H1 (cell line): ENCODE results near the gene TMEM134. TPM values are rescaled to one million over a fixed set of nuclear protein-coding genes. Genes with fewer than 3 reads are reported as not detected.

Source experiments
- CTCF ChIA-PET: fragments of 300-600 bp; sonication (Branson Sonifier 250); formaldehyde crosslinking; loops from one replicate; lab custom pipeline; 2021; ENCODE audit not compliant: partially characterized antibody; lab: Charles Lee
- POLR2A ChIA-PET: fragments of 300-600 bp; sonication (Branson Sonifier 250); formaldehyde crosslinking; loops from one replicate; lab custom pipeline; 2021; ENCODE audit warnings: inconsistent platforms; ENCODE audit not compliant: partially characterized antibody; lab: Charles Lee
- DNase-seq, 2 experiments: peaks; one replicate each; pipeline versions ENCODE4 v3.0.0 to v3.0.0-alpha.2; 2010 to 2022; ENCODE audit warnings: low spot score in 2 of 2, low read depth in 1 of 2, mixed read lengths in 1 of 2
- FAIRE-seq: peaks from 2 replicates; lab custom pipeline; 2011; peaks lifted over from hg19 to GRCh38; lab: Jason Lieb, UNC
- H2AFZ ChIP-seq: 2 replicates; pipeline ENCODE4 v1.8.1; 2012; ENCODE audit warnings: low read length, inconsistent platforms
- H2AK5ac ChIP-seq: 2 replicates; pipeline ENCODE4 v1.6.1; 2013; ENCODE audit warnings: low read depth, low read length
- H2BK120ac ChIP-seq: replicated peaks from 2 replicates; pipeline ENCODE3; 2013; ENCODE audit warnings: low read depth, low read length, inconsistent platforms
- H2BK12ac ChIP-seq: 2 replicates; pipeline ENCODE4 v1.6.1; 2013; ENCODE audit warnings: low read depth, low read length
- H2BK15ac ChIP-seq: 2 replicates; pipeline ENCODE4 v1.6.1; 2013; ENCODE audit warnings: low read length
- H2BK20ac ChIP-seq: 2 replicates; pipeline ENCODE4 v1.6.1; 2013; ENCODE audit warnings: low read length
- H2BK5ac ChIP-seq: 2 replicates; pipeline ENCODE4 v1.6.1; 2013; ENCODE audit warnings: low read depth, low read length
- H3K14ac ChIP-seq: 2 replicates; pipeline ENCODE4 v1.6.1; 2013; ENCODE audit warnings: inconsistent platforms; ENCODE audit not compliant: insufficient read length
- H3K18ac ChIP-seq: 2 replicates; pipeline ENCODE4 v1.6.1; 2013; ENCODE audit warnings: low read length; ENCODE audit errors: extremely low read depth
- H3K23ac ChIP-seq: 2 replicates; pipeline ENCODE4 v1.6.1; 2013; ENCODE audit warnings: inconsistent platforms; ENCODE audit not compliant: insufficient read length
- H3K23me2 ChIP-seq: 2 replicates; pipeline ENCODE4 v1.6.1; 2013; ENCODE audit warnings: low read depth, low read length
- H3K27ac ChIP-seq: 2 replicates; pipeline ENCODE4 v1.6.1; 2011; ENCODE audit warnings: low read depth, low read length, inconsistent platforms
- H3K27me3 ChIP-seq, 4 experiments: replicated peaks in 1 of 4; 1 replicate in 1 of 4; 2 replicates in 3 of 4; pipeline versions ENCODE4 v1.6.1 to v1.8.1; 2011 to 2013; ENCODE audit warnings: low read length in 3 of 4, mild to moderate bottlenecking in 3 of 4, inconsistent platforms in 2 of 4, mixed read lengths in 2 of 4, moderate library complexity in 1 of 4; ENCODE audit not compliant: control insufficient read depth in 3 of 4, insufficient read depth in 3 of 4; ENCODE audit errors: extremely low read depth in 1 of 4
- H3K36me3 ChIP-seq, 4 experiments: 2 replicates each; pipeline versions ENCODE4 v1.6.1 to v1.8.1; 2011 to 2013; ENCODE audit warnings: mild to moderate bottlenecking in 4 of 4, low read length in 3 of 4, moderate library complexity in 2 of 4, control low read depth in 1 of 4, inconsistent platforms in 1 of 4; ENCODE audit not compliant: insufficient read depth in 4 of 4, control insufficient read depth in 2 of 4
- H3K4ac ChIP-seq: replicated peaks from 2 replicates; pipeline ENCODE3; 2013; ENCODE audit warnings: low read length, low read depth, mixed read lengths, inconsistent platforms; ENCODE audit not compliant: insufficient read length
- H3K4me1 ChIP-seq, 4 experiments: replicated peaks in 1 of 4; 1 replicate in 1 of 4; 2 replicates in 3 of 4; pipeline versions ENCODE4 v1.6.1 to v1.8.1; 2011 to 2013; ENCODE audit warnings: low read length in 3 of 4, inconsistent platforms in 2 of 4, mixed read lengths in 1 of 4; ENCODE audit not compliant: insufficient read depth in 4 of 4, control insufficient read depth in 3 of 4
- H3K4me2 ChIP-seq, 2 experiments: 2 replicates each; pipeline versions ENCODE4 v1.6.1 to v1.8.1; 2011 to 2013; ENCODE audit warnings: low read depth in 2 of 2, low read length in 2 of 2, control low read depth in 1 of 2, inconsistent platforms in 1 of 2, mild to moderate bottlenecking in 1 of 2; ENCODE audit not compliant: insufficient read depth in 1 of 2
- H3K4me3 ChIP-seq, 4 experiments: fragments of 200-600, 300-600 bp in 1 of 4; sonication (generic), shearing (Covaris generic), sonication (Bioruptor Twin) in 1 of 4; 2 replicates each; pipeline versions ENCODE4 v1.5.1 to v1.8.1; 2011 to 2016; ENCODE audit warnings: low read length in 4 of 4, low read depth in 3 of 4, control low read depth in 2 of 4, inconsistent platforms in 2 of 4, mild to moderate bottlenecking in 2 of 4, mixed read lengths in 1 of 4, moderate library complexity in 1 of 4; ENCODE audit not compliant: insufficient read depth in 2 of 4; ENCODE audit errors: extremely low read depth in 1 of 4
- H3K56ac ChIP-seq: replicated peaks from 2 replicates; pipeline ENCODE3; 2013; ENCODE audit warnings: low read depth, mild to moderate bottlenecking, mixed read lengths, low read length, inconsistent platforms; ENCODE audit not compliant: insufficient read length
- H3K79me1 ChIP-seq: 2 replicates; pipeline ENCODE4 v1.6.1; 2013; ENCODE audit warnings: low read depth, low read length, control low read depth
- H3K79me2 ChIP-seq, 2 experiments: 2 replicates each; pipeline versions ENCODE4 v1.6.1 to v1.8.1; 2012 to 2013; ENCODE audit warnings: low read length in 2 of 2, mild to moderate bottlenecking in 2 of 2, inconsistent platforms in 1 of 2; ENCODE audit not compliant: insufficient read depth in 2 of 2, control insufficient read depth in 1 of 2
- H3K9ac ChIP-seq, 4 experiments: replicated peaks in 1 of 4; 1 replicate in 1 of 4; 2 replicates in 3 of 4; pipeline versions ENCODE4 v1.6.1 to v1.8.1; 2011 to 2013; ENCODE audit warnings: low read depth in 3 of 4, low read length in 3 of 4, control low read depth in 2 of 4, mild to moderate bottlenecking in 2 of 4, moderate library complexity in 2 of 4, inconsistent platforms in 1 of 4; ENCODE audit errors: extremely low read depth in 1 of 4
- H3K9me3 ChIP-seq, 2 experiments: 2 replicates each; pipeline versions ENCODE4 v1.6.1 to v1.8.1; 2012 to 2013; ENCODE audit warnings: mild to moderate bottlenecking in 2 of 2, moderate library complexity in 2 of 2, control low read depth in 1 of 2, inconsistent platforms in 1 of 2, low read depth in 1 of 2, low read length in 1 of 2, mixed read lengths in 1 of 2; ENCODE audit not compliant: insufficient read depth in 2 of 2
- H4K20me1 ChIP-seq, 2 experiments: replicated peaks in 1 of 2; 2 replicates each; pipeline versions ENCODE3 to v1.8.1; 2011 to 2013; ENCODE audit warnings: inconsistent platforms in 2 of 2, low read length in 2 of 2, mild to moderate bottlenecking in 1 of 2; ENCODE audit not compliant: insufficient read depth in 2 of 2, control insufficient read depth in 1 of 2
- H4K5ac ChIP-seq: 2 replicates; pipeline ENCODE4 v1.6.1; 2013; ENCODE audit warnings: low read length, low read depth, mixed read lengths, inconsistent platforms; ENCODE audit not compliant: insufficient read length
- H4K8ac ChIP-seq: 2 replicates; pipeline ENCODE4 v1.8.0; 2013; ENCODE audit warnings: mild to moderate bottlenecking, moderate library complexity, low read length, inconsistent platforms; ENCODE audit not compliant: insufficient read depth; ENCODE audit errors: extremely low read depth
- H4K91ac ChIP-seq: replicated peaks from 2 replicates; pipeline ENCODE3; 2013; ENCODE audit warnings: low read length, mixed read lengths, inconsistent platforms; ENCODE audit not compliant: insufficient read length
- CTCF ChIP-seq, 3 experiments: IDR thresholded peaks; 1 replicate in 2 of 3; 2 replicates in 1 of 3; pipeline versions ENCODE4 v1.5.1 to v1.6.1; 2011; ENCODE audit warnings: low read length in 3 of 3, mild to moderate bottlenecking in 3 of 3, inconsistent platforms in 2 of 3, low read depth in 1 of 3, moderate library complexity in 1 of 3; ENCODE audit not compliant: insufficient read depth in 1 of 3; ENCODE audit errors: control extremely low read depth in 1 of 3
- GABPA ChIP-seq: IDR thresholded peaks from 2 replicates; pipeline ENCODE4 v1.6.1; 2011; ENCODE audit warnings: mild to moderate bottlenecking, low read length, moderate library complexity, borderline replicate concordance; ENCODE audit not compliant: insufficient read depth
- PHF8 ChIP-seq: fragments of 200-600 bp; sonication (generic); conservative IDR thresholded peaks from 2 replicates; pipeline ENCODE4 v1.7.1; 2012; ENCODE audit warnings: low read depth, mild to moderate bottlenecking, inconsistent platforms, low read length, moderate library complexity
- POU5F1 ChIP-seq: IDR thresholded peaks from 2 replicates; pipeline ENCODE4 v1.6.1; 2011; ENCODE audit warnings: low read depth, mild to moderate bottlenecking, low read length, moderate library complexity
- RNF2 ChIP-seq: fragments of 200-900, 300-1000 bp; sonication (generic); IDR thresholded peaks from 2 replicates; pipeline ENCODE4 v1.7.1; 2016; ENCODE audit warnings: borderline replicate concordance, low read depth, mild to moderate bottlenecking, antibody characterized with exemption, low read length; ENCODE audit not compliant: poor library complexity, severe bottlenecking; ENCODE audit errors: missing control alignments
- SUZ12 ChIP-seq: fragments of 200-600 bp; sonication (generic); IDR thresholded peaks from 2 replicates; pipeline ENCODE4 v1.6.1; 2012; ENCODE audit warnings: mild to moderate bottlenecking, inconsistent platforms, low read length, moderate library complexity, mixed read lengths
- TCF12 ChIP-seq: IDR thresholded peaks from 2 replicates; pipeline ENCODE4 v1.6.1; 2011; ENCODE audit warnings: low read depth, mild to moderate bottlenecking, low read length
- WGBS, 2 experiments: shearing (Covaris generic) in 1 of 2; methylation state at CpG; one replicate each; pipeline versions ENCODE4 v1.1.6 to v1.1.7; 2013 to 2015; ENCODE audit warnings: low lambda C conversion rate in 2 of 2, mixed read lengths in 2 of 2, inconsistent platforms in 1 of 2, low coverage in 1 of 2, missing lambda C conversion rate in 1 of 2; ENCODE audit not compliant: insufficient replicate concordance in 2 of 2, insufficient coverage in 1 of 2, insufficient read length in 1 of 2; ENCODE audit errors: extremely low coverage in 1 of 2, missing lambda C conversion rate in 1 of 2; 5-methylcytosine and 5-hydroxymethylcytosine counted together
- polyA plus RNA-seq, 7 experiments: library from polyadenylated mRNA; depleted of rRNA in 3 of 7; stranded (reverse) in 5 of 7; unstranded in 2 of 7; fragments of >200 nt in 5 of 7; fragments of 200-250 nt in 2 of 7; gene quantifications; 1 replicate in 5 of 7; 2 replicates in 1 of 7; 4 replicates in 1 of 7; pipeline versions ENCODE4 v1.2.1 to v1.2.3, GENCODE V29; 2011 to 2013; ENCODE audit warnings: missing spikeins in 2 of 7, mixed read lengths in 2 of 7
- total RNA-seq: library from RNA; stranded (reverse); fragmentation: NEBNext Ultra II Directional; extraction: Animal tissue kit (Norgen Biotek cat#: 25700); gene quantifications from 2 replicates; pipeline ENCODE4 v1.2.1, GENCODE V29; 2021

Gene TMEM134
- total and polyA plus RNA-seq, 2 of the 8 experiments (the other 6 are each of a cell fraction or from before 2014, with no cell fraction given), result 32.4 to 229 TPM

DNA sequence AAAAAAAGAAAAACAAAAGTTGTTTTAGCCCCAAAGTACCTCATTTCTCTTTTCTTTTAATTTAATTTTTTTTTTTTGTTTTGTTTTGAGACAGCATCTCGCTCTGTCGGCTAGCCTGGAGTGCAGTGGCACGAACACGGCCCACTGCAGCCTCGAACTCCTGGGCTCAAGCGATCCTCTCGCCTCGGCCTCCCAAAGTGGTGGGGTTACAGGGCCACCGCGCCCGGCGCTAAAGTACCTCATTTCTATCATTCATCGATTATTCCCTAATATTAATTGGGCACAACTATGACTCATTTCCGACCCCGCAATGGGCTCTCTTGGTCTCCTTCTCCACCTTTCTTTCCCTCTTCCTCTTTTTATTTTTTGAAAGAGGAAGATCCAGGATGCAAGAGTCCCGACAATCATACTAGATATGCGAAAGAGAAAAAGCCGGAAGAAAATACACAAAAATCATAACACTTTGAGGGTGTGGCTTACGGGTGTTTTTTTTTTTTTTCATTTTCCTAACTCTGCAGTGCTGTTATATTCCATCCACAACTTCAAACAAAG is 13.3 kb upstream of the TMEM134 start:
- POLR2A ChIA-PET, result interaction anchor here (0.8 to 1.7 kb wide), 7 partner anchors 9 to 86 kb away, joined by 3 to 6 read pairs (median 4); partner anchors contain the start of gene TMEM134
- no peak overlapping the region for H4K91ac ChIP-seq
- no peak overlapping the region for H3K23ac ChIP-seq
- WGBS, 2 experiments, result 81% methylated on average over 17 of the region's 19 CpGs; no CpG with 5 or more reads in 1 of the 2 experiments
- no peak overlapping the region for H2BK120ac ChIP-seq
- H3K23me2 ChIP-seq, result no peaks in the 10 kb centered on the region
- peaks cover 0 to 5% of the 10 kb centered on the region in 2 experiments for H4K20me1 ChIP-seq
- H2AK5ac ChIP-seq, result no peak overlapping the region
- no peak overlapping the region for H4K5ac ChIP-seq
- H3K4me2 ChIP-seq, result peak overlapping the region; percentile 54 to 70
- no peak overlapping the region for H3K14ac ChIP-seq
- FAIRE-seq, result no peak
- TF ChIP-seq RNF2, result no peak
- no peak for TF ChIP-seq PHF8
- no peak for TF ChIP-seq GABPA
- no peak for TF ChIP-seq CTCF (IDR thresholded peaks at IDR 0.05; ENCODE audit: control extremely low read depth in 1 of 3, insufficient read depth in 1 of 3, low read depth in 1 of 3, low read length in 3 of 3)
- TF ChIP-seq TCF12, result no peak
- no peak for TF ChIP-seq SUZ12
- no peak for TF ChIP-seq POU5F1
- TF ChIP-seq, all 59 proteins: peak for 0
- Histone ChIP-seq H3K9ac (no peak overlapping the region; a peak in 1 of 7 replicates), H3K4me3 (peak overlapping the region; percentile 10 to 60 (median 27); a peak in 6 of 8 replicates), H3K56ac (no peak overlapping the region), H3K27ac (no peak overlapping the region), H2AFZ (no peak overlapping the region), H4K8ac (no peak overlapping the region), H3K9me3 (no peaks in the 10 kb centered on the region; a peak in 1 of 4 replicates), H3K4ac (no peak overlapping the region), H2BK20ac (no peak overlapping the region), H3K79me1 (no peaks in the 10 kb centered on the region), H2BK5ac (no peak overlapping the region), H2BK12ac (no peak overlapping the region), H2BK15ac (no peak overlapping the region), H3K79me2 (no peaks in the 10 kb centered on the region), H3K4me1 (peaks cover 0 to 3% (median 3%) of the 10 kb centered on the region in 4 experiments; a peak in 3 of 7 replicates), H3K27me3 (peaks cover 0 to 10% (median 9%) of the 10 kb centered on the region in 4 experiments; a peak in 6 of 7 replicates), H3K36me3 (no peaks in the 10 kb centered on the region; a peak in 1 of 8 replicates), H3K18ac (no peak overlapping the region)
- CTCF ChIA-PET, result interaction anchor here (0.8 to 1.5 kb wide), 3 partner anchors 12 to 90 kb away, joined by 3 to 5 read pairs (median 4); partner anchors contain the start of gene RAD9A
- DNase-seq, result no peak
